ENCODE data around the gene SEMA3B. TPM values are rescaled to one million over a fixed set of nuclear protein-coding genes. Genes with fewer than 3 reads are reported as not detected.

Gene SEMA3B
- total and polyA plus RNA-seq, 2 of the 4 experiments (the other 2 are of a cell fraction) = 4.3 to 29.3 TPM

GRCh38 chr3:50297384-50297775, 28.4 kb downstream of the SEMA3B start:
- POLR2A ChIA-PET (ENCODE audit: unreplicated experiment) = no interaction called here
- no peak for TF ChIP-seq SMC3 (IDR thresholded peaks at IDR 0.05; ENCODE audit: low read depth, low read length)
- TF ChIP-seq MAZ (IDR thresholded peaks at IDR 0.05; ENCODE audit: borderline replicate concordance, low read depth, low read length) = no peak
- TF ChIP-seq USF2 (IDR thresholded peaks at IDR 0.05; ENCODE audit: low read depth, low read length) = no peak
- TF ChIP-seq FOS (IDR thresholded peaks at IDR 0.05; ENCODE audit: low read depth, low read length) = no peak
- TF ChIP-seq ELK1 (IDR thresholded peaks at IDR 0.05; ENCODE audit: borderline replicate concordance, low read depth, low read length) = no peak
- no peak for TF ChIP-seq NFE2L2 (IDR thresholded peaks at IDR 0.05; ENCODE audit: low read depth, low read length)
- no peak for TF ChIP-seq MAFK (IDR thresholded peaks at IDR 0.05; ENCODE audit: low read depth, low read length)
- no peak for TF ChIP-seq POLR2A (IDR thresholded peaks at IDR 0.05; ENCODE audit: low read depth, low read length)
- TF ChIP-seq RFX5 (IDR thresholded peaks at IDR 0.05; ENCODE audit: low read depth, low read length) = no peak
- no peak for TF ChIP-seq RAD21 (IDR thresholded peaks at IDR 0.05; ENCODE audit: low read length)
- TF ChIP-seq RCOR1 (IDR thresholded peaks at IDR 0.05; ENCODE audit: insufficient replicate concordance, low read length) = no peak

More at GRCh38 chr3:50297384-50297775, 28.4 kb downstream of the SEMA3B start:
- dilution Hi-C loops (cut with HindIII; ENCODE audit: low sequenced_read_pairs, unreplicated experiment) (no loop called here), intact Hi-C loops (cut with micrococcal nuclease) (no loop called here), in situ Hi-C loops (cut with MboI; ENCODE audit: low sequenced_read_pairs) (no loop called here)
- no peak overlapping the region for H2BK15ac ChIP-seq (ENCODE audit: low read depth, low read length)
- ATAC-seq (ENCODE audit: low read depth) (no peak), DNase-seq (no peak)
- H3K56ac ChIP-seq (ENCODE audit: extremely low read depth, insufficient read depth, low read length) = no peak overlapping the region
- peaks cover 17% of the 10 kb centered on the region for H3K9me1 ChIP-seq (ENCODE audit: insufficient read depth, low read length)
- peak overlapping the region; percentile 26 for H2AK9ac ChIP-seq (replicated peaks; ENCODE audit: low read depth, low read length, poor library complexity)
- H3K14ac ChIP-seq (replicated peaks; ENCODE audit: low read depth, low read length) = no peak overlapping the region
- H4K20me1 ChIP-seq (ENCODE audit: insufficient read depth, low read length) = no peaks in the 10 kb centered on the region
- CTCF ChIA-PET = no interaction called here
- H2BK20ac ChIP-seq (ENCODE audit: low read depth, low read length) = no peak overlapping the region
- H3K36me3 ChIP-seq (ENCODE audit: control insufficient read depth, insufficient read depth, low read length) = no peaks in the 10 kb centered on the region
- H3K4me2 ChIP-seq (ENCODE audit: low read depth, low read length) = no peak overlapping the region
- no TSS peak for BruUV-seq (replicated peaks)
- no peak overlapping the region for H3K4me3 ChIP-seq (ENCODE audit: insufficient read depth, low read depth, low read length)
- no peak overlapping the region for H4K5ac ChIP-seq (ENCODE audit: low read depth, low read length)
- peaks cover 13 to 31% of the 10 kb centered on the region in 2 experiments; a peak in 3 of 4 replicates for H3K79me1 ChIP-seq (ENCODE audit: low read depth in 1 of 2, low read length in 2 of 2)
- no peak overlapping the region for H3K23ac ChIP-seq (ENCODE audit: low read depth, low read length)
- H3K18ac ChIP-seq (ENCODE audit: low read depth, low read length) = no peak overlapping the region
- H2BK5ac ChIP-seq (ENCODE audit: low read depth, low read length, poor library complexity, severe bottlenecking) = no peak overlapping the region
- peaks cover 17% of the 10 kb centered on the region for H3K4me1 ChIP-seq (ENCODE audit: control insufficient read depth, insufficient read depth, low read length)
- no peaks in the 10 kb centered on the region for H3K9me3 ChIP-seq (ENCODE audit: control insufficient read depth, insufficient read depth, low read length)
- no peak overlapping the region for H2AK5ac ChIP-seq (ENCODE audit: low read depth, low read length)
- H4K8ac ChIP-seq (ENCODE audit: low read depth in 2 of 2, low read length in 2 of 2) = no peak overlapping the region
- WGBS, 2 experiments (ENCODE audit: extremely low coverage in 2 of 2, insufficient read length in 1 of 2) = 85% methylated on average over 2 of the region's 2 CpGs; no CpG with 5 or more reads in 1 of the 2 experiments
- no peak overlapping the region for H3K9ac ChIP-seq (ENCODE audit: low read depth, low read length)
- no peak overlapping the region for H4K91ac ChIP-seq (ENCODE audit: insufficient read depth, low read depth, low read length)
- no peaks in the 10 kb centered on the region for H3K27me3 ChIP-seq (ENCODE audit: control insufficient read depth, insufficient read depth, low read length)
- H2BK120ac ChIP-seq (ENCODE audit: low read depth, low read length) = no peak overlapping the region
- H2AFZ ChIP-seq (replicated peaks; ENCODE audit: low read length, poor library complexity) = no peak overlapping the region
- H3K4ac ChIP-seq (ENCODE audit: low read depth, low read length) = no peak overlapping the region; the same call in 1 of the 2 replicates
- no peak overlapping the region for H3K27ac ChIP-seq (ENCODE audit: insufficient read depth, low read length)
